GDM1 (cell line): ENCODE measurements around the gene ATP6V1C2.
"Not testable (repeated sequence)": the region's sequence is repeated elsewhere in the genome, so short reads cannot be mapped to it uniquely, and the experiment has no call there.

ENCODE experiments used
- DNase-seq: peaks from one replicate; lab custom pipeline; 2025; lab: John Stamatoyannopoulos, UW

The ATP6V1C2 gene

GRCh38 chr2:10768063-10768507 lies 46.7 kb downstream of the ATP6V1C2 start:
- DNase-seq, result no peak

DNA sequence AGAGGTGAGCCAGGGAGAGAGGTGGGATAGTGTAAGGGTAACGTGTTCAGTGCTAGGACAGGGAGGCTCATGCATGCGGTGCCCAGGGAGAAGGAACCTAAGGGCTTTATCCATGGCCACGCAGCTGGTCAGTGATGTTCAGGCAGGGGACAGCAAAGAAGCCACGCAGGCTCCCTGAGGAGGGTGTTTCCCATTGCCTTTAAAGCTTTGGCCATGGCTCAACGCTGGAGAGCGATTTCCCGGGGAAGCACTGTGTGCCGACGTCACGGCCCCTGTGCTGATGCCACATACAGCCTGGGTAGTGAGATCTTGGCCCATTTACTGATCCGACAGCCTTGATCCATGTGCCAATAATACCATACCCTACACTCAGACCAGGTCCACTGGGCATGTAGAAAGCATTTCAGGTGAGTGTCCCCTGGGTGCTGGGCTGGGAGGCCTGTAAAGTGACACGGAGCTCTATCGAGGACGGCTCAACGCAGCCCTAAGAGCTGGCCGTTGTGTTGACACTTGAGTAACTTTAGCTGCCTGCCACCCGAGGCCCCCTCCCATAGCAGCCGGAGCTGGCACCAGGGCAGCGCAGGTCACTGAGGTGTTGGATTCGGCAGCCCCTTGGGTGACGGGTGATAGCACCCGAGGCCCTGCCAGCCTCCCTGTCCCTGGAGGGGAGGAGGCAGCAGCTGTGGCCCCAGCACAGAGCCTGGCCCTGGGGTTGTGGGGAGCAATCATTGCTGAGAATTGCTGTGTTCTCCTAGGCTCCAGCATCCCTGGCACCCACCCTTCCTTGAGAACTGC lies 49.7 kb downstream of the ATP6V1C2 start:
- no peak for DNase-seq

- no peak for DNase-seq
Observed at GRCh38 chr2:10771786-10772185, 50.4 kb downstream of the ATP6V1C2 start.

DNA sequence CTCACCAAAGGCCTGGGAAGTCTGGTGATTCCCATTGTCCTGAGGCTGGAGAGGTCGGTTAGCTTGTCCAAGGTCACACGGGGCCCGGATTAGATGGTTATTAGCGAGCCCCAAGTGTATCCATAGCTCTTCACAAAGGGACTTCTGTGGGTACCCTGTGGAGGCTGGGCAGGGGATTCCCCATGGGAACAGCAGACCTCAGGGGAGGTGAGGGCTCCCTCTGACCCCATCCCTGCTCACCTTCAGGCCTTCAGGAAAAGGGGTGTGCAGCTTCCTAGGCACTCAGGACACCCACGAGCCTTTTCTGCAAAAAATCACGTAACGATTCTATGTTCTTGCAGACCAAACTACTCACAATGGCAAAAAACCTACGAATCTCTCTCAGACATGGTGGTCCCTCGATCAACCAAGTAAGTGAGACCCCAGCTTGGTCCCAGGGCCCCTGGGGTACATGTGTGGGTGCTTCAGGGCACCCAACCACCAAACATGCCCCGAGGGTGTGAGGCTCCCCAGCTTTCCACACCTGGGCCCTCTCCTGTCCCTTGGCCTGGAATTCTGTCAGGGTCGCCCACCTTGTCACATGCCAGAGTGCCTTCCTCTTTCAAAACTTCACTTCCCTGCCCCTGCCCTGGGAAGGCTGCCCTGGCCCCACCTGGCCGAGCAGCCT lies 50.9 kb downstream of the ATP6V1C2 start:
- no peak for DNase-seq

DNA sequence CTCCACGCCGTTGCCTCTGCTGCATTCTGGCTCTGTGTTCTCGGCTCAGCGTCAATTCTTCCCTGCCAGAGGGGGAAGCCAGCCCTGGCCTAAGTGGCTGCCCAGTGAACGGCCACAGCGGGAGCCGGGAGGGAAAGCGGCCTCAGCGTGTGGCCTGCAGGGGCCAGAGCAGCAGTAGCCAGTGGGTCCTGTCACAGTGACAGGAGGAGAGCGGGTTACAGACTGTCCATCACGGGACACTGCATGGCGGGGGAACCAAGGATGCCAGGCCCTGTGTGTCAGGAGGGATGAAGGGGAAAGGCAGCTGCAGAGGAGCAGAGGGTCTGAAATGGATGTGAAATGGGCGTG lies 51.4 kb downstream of the ATP6V1C2 start:
- no peak for DNase-seq

- DNase-seq, result no peak
Observed at GRCh38 chr2:10773821-10774341, 52.5 kb downstream of the ATP6V1C2 start.

GRCh38 chr2:10774394-10774793 lies 53.0 kb downstream of the ATP6V1C2 start:
- DNase-seq, result no peak

DNA sequence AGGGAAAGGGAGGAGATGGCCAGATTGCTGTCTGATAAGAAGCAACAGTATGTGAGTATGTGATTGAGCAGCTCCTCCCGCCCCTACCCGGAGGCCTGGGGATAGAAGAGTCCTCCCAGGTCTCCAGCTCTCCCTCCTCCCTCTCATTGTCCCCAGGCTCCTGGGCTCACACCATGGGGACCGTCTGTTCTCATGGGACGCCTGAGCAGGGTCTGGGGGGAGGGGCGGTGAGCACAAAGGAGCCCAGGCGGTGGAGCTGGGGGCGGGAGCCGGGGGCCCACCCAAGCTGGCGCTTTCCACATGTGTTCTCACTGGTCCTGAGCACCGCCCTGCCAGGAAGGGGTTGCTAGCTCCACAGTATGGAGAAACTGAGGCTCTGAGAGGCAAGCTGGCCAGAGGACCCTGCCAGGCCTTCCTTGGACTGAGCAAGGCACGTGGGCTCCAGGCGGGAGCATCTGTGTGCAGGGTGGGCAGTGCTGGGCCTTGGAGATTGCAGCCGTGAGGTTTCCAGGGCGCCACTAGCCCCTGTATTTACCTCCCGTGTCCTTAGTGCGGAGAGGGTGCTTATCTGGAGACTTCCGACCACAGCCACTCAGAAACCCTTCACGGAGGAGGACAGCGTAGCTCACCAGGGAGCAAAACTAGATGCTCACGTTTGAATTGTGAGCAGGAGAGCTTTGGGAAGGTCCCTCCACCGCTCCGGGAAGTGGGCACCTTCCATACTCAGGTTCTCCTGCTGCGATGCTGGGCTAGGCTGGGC lies 53.8 kb downstream of the ATP6V1C2 start:
- no peak for DNase-seq

- DNase-seq, result no peak
Observed at GRCh38 chr2:10775831-10776230, 54.4 kb downstream of the ATP6V1C2 start.

GRCh38 chr2:10776231-10776977 lies 55.0 kb downstream of the ATP6V1C2 start:
- DNase-seq, result no peak

DNA sequence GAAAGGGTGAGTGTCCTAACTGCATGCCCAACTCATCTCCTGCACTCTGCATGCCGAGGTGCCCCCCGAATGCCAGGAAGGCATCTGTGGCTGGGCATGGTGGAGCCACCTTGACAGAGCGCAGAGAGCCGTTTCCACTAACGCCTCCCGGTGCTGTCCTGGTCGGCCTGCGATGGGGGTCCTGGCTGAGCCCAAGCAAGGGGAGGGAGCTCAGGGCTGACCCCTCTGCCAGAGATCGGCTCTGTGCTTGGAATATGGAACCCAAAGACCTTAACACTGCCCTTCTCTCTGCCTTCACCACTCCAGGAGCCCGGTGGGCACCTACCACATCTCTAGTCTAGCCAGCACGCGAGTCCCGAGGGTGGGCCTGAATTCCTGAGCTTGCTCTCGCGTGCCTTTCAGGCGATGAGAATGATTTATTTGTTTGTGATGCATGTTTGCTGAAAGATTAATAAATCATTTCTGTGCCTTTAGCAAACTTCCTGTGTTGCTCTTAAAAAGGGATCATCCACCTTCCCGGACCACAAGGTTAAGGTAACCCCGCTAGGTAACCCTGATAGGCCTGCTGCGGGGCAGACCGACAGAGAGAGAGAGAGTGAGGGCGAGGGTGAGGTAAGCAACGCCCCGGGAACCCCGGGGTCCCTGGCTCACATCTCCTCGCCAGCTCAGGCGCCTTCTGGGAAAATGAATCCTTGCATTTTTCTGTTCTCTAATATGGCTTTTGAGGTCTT lies 55.8 kb downstream of the ATP6V1C2 start:
- no peak for DNase-seq

DNA sequence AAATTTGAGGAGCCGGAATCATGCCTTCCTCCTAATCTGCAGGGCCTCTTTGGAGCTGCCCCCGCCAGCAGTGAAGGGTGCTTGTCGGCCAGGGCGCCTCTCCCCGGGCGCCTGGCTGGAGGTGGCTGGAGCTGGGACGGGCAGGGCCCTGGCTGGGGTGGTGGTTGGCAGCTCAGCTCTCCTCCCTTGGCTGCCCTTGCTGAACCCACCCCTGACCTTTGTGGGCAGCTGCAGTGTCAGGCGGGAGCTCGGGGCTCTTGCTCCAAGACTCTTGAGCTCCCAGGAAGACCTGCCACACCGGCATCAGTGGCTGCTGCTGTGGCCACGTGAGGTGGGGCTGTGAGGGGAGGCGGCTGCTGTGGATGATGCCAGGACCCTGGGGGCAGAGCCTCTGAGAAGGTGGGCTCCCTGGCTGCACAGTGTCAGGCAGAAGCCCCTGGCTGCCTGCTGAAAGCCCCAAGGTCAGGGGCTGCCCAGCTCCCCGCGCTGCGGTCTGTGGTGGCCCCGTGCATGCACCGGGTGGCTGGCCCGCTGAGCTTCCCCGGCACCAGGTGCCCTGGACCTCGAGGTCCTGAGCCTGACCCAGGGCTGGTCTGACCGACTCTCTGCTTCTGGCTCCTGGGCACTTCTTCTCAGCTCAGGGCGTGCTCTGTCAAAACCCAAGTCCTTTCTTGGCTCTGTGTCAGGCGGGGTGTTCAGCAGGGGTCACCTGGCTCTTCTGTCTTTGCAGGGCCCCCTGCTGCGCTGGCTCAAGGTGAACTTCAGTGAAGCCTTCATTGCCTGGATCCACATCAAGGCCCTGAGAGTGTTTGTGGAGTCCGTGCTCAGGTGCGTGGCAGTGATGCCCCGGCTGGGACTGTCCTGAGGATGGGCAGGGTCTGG lies 56.7 kb downstream of the ATP6V1C2 start:
- DNase-seq, result no peak

DNA sequence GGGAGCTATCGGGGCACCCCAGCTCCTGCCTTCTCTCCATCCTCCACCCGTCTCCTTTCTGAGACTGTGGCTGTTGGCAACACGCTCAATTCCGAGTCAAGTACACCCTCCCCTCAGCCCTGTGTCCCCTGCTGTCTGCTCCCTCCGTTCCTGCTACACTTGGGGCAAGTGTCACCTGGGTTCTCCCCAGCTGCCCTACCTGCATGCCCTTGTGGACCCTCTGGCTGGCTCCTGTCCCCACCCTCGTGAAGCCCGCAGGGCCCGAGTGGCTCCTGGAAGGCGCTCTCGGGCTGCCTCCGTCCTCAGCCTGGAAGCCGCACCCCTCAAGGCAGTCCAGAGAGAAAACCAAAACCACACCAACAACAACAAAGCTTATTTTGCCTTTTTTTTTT lies 57.3 kb downstream of the ATP6V1C2 start:
- no peak for DNase-seq

DNA sequence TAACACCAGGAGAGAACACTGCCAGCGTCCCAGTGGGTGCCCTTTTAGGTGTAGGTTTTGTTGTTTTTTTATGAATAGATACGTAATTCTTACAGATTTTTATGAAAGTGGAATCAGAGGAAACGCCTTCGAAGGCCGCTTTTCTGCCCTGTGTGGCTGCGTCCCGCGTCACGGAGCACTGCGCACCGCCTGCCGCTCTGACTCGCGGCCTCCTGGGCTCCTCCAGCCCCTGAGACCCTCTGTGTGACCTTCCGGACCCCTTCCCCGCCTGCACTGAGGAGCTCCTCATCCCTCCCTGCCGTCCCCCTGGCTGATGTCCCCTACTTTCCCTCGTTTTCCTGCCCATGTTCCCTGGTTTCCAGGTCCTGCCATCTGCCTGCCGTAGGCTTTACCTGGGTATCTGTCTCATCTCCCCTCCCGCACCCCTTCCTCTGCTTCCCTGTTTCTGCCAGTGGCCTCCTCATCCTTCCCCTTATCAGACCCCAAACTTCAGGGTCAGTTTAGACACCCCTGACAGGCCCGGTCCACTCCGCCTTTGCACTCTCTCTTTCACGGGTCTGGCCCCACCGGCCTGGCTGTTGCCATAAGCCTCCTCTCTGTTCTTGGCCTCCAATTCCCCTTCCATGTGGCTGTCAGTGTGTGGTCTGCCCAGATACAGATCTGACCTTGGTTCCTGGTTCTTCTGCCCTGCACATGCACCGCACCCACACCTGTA lies 58.5 kb downstream of the ATP6V1C2 start:
- DNase-seq, result no peak

DNA sequence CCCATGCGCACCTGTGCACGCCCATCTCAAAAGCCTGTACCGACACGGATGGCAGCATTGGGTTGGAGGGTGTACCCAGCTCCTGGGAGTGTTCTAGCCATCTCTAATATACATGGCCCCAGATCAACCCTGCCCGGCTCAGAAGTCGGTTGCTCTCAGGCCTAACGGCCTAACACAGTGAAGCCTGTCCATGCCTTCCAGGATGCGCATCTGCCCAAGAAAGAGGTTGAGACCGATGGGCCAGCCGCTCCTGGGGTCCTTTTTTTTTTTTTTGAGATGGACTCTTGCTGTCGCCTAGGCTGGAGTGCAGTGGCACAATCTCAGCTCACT lies 59.0 kb downstream of the ATP6V1C2 start:
- no peak for DNase-seq

DNA sequence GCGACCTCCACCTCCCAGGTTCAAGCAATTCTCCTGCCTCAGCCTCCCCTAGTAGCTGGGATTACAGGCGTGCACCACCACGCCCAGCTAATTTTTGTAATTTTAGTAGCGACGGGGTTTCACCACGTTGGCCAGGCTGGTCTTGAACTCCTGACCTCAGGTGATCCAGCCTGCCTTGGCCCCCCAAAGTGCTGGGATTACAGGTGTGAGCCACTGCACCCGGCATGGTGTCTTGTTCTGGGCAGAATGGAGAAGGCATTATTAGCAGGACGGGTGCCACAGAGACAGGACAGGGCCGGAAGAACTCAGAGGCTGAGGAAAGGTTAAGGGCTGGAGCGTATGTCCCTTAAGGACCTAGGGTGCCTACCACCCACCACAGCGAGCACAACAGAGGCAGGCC lies 59.4 kb downstream of the ATP6V1C2 start:
- not testable (repeated sequence) for DNase-seq

- no peak for DNase-seq
Observed at GRCh38 chr2:10781746-10782145, 60.3 kb downstream of the ATP6V1C2 start.

- no peak for DNase-seq
Observed at GRCh38 chr2:10783421-10783820, 62.0 kb downstream of the ATP6V1C2 start.

GRCh38 chr2:10784719-10785118 lies 63.3 kb downstream of the ATP6V1C2 start:
- DNase-seq, result no peak

GRCh38 chr2:10785260-10785659 lies 63.8 kb downstream of the ATP6V1C2 start:
- DNase-seq, result no peak
